Measurements from ENCODE around the gene RUBCN.

- TF ChIP-seq CTCF (IDR thresholded peaks at IDR 0.05), result no peak
- no peak for TF ChIP-seq EP300 (IDR thresholded peaks at IDR 0.05)
- no peak for TF ChIP-seq POLR2A (IDR thresholded peaks at IDR 0.05)
- no peak for TF ChIP-seq POLR2AphosphoS5 (IDR thresholded peaks at IDR 0.05)
These were observed 45.5 kb upstream of the RUBCN start for GRCh38 chr3:197782230-197782629.

Data from gastroesophageal sphincter (tissue), 3 donors.